Hindlimb muscle (tissue), 1 donor: ENCODE measurements around the gene PHLDB2. TPM values are rescaled to one million over a fixed set of nuclear protein-coding genes. Genes with fewer than 3 reads are reported as not detected.

ENCODE experiments used
- DNase-seq: peaks from one replicate; pipeline ENCODE4 v3.0.0-alpha.2; 2013
- polyA plus RNA-seq: library from polyadenylated mRNA; unstranded; fragments of 120-200 nt; gene quantifications from one replicate; pipeline ENCODE4 v1.2.1, GENCODE V29; 2013; ENCODE audit not compliant: insufficient read length

Gene PHLDB2
- polyA plus RNA-seq, 1 donor = 50.5 TPM

DNA sequence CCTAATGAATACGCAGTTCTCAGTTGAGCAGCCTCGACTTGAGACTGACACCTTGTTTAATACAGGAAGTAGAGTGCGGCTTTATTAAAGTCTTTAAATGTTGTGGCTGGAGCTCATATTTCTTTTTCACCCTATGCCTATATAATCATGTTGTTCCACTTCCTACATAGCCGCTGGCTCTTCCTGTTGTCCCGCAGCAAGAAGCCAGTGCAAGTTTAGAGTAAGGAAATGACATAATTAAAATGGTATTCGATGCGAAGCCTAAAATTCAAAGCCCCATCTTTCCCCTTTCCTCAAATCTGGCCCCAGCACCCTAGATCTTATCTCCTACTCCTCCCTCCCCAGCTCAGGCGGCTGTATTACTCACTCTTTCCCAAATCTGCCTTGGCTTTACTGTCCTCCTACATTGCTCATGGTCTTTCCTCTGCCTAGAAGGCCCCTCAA lies 7.5 kb upstream of the PHLDB2 start:
- DNase-seq = no peak

GRCh38 chr3:111852540-111852939 lies 6.5 kb upstream of the PHLDB2 start:
- DNase-seq = no peak

DNA sequence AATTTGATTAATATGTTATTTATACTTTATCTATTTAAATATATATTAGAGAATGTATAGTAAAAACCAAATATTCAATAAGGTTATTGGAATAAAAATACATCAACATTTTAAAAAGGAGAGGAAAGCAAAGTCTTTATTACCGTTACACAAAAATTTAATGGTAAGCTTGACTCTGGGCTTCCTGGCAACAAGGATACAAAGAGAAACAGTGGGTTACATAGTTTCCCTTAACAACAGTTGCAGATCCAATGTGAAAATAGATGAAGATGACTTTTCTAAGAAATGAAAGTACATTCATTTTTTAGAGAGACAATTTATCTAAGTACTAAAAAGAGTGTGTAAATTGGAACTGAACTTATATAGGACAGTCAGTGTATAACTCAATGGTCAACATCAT lies 6.0 kb upstream of the PHLDB2 start:
- DNase-seq = no peak

- DNase-seq = no peak
Measured at GRCh38 chr3:111854990-111855389, 4.1 kb upstream of the PHLDB2 start.

DNA sequence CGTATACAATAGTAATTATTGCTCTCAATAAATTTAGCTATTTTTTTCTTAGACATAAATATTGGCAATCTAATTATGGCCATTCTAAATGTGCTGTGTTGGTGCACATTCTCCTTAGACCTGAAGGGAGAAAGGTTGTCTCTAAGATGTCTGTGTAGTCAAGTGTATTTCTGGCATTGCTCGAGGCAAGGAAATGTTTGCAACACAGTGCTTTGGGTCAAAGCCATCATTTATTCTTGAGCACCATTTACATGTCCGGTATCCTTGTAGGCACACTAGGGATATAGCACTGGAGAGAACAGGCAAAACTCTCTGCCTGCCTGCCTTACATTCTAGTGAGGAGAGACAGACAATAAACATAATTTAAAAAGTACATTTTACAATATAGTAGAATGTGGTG lies 2.6 kb upstream of the PHLDB2 start:
- DNase-seq = no peak

DNA sequence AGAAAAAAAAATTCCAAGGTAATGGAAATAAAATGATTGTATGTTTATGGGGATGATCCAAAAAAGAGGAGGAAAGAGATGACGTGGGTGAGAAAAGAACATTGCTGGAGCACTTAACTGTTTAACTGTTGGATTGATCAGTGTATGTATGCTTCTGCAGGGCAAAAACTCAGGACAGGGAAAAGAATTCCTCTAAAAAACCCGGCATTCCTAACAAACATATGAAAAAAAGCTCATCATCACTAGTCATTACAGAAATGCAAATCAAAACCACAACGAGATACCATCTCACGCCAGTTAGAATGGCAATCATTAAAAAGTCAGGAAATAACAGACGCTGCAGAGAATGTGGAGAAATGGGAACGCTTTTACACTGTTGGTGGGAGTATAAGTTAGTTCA lies 1.6 kb upstream of the PHLDB2 start:
- DNase-seq = no peak

- DNase-seq = no peak
Measured at GRCh38 chr3:111858642-111859041, 423 bp upstream of the PHLDB2 start.

DNA sequence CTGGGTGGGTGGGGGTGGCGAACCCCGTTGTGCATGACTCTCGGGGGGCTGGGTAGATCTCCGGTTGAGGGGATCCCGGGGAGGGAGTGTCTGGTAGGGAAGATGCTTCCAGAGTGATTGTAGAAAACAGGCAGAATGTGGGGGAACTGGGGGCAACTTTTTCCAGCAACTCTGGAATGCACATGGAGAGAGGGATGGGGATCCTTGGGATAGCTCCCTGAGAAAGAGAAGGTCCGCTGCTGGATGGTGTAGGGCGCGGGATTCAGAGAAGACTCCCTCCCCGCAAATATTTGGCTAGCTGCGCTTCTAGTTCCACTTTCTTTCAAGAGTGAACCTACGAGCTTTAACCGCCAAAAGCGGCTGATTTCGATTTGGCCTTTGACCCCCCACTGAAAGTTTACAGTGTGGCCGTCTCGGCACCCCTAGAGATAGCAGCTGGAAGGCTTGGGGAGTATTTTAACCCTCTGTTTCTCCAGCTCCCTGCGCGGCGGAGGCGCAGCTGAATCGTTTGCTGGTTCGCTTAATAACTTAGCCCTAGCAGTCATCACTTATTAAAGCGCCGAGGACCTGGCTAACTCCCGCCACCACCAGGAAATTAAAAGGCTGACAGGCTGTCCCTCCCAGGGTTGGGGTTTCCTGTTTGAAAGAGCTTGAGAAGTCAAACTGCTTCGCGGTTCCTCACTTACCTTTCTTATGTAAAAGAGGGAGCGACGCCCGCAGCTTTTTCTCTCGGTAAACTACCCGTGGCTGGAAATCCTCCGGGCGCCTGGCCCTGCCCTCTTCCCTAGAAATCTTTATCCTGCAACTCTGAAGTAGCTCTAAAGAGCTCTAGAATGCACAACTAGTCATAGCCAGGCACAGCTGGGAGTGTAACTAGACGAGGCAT lies 1.2 kb downstream of the PHLDB2 start:
- DNase-seq = peak; percentile 84

GRCh38 chr3:111861391-111861790 lies 2.3 kb downstream of the PHLDB2 start:
- DNase-seq = no peak

GRCh38 chr3:111862415-111862814 lies 3.4 kb downstream of the PHLDB2 start:
- DNase-seq = no peak

- DNase-seq = no peak
Measured at GRCh38 chr3:111862974-111863373, 3.9 kb downstream of the PHLDB2 start.

GRCh38 chr3:111863942-111864694 lies 5.1 kb downstream of the PHLDB2 start:
- no peak for DNase-seq

- DNase-seq = peak; percentile 32
Measured at GRCh38 chr3:111864821-111865656, 6.0 kb downstream of the PHLDB2 start.

DNA sequence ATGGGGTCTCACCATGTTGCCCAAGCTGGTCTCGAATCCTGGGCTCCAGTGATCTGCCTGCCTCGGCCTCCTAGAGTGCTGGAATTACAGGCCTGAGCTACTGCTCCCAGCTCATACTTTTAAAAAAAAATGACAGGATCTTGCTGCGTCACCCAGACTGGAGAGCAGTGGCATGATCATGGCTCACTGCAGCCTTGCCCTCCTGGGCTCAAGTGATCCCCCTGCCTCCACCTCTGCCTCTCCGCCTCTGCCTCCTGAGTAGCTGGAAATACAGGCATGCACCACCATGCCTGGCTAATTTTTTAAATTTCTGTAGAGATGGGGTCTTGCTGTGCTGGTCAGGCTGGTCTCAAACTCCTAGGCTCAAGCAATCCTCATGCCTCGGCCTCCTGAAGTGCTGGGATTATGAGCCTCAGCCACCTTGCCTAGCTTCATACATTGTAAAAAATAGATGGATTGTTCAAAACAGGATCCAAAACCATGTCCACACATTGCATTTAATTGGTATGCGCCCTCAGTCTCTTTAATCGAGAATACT lies 8.9 kb downstream of the PHLDB2 start:
- no peak for DNase-seq

- no peak for DNase-seq
Measured at GRCh38 chr3:111870620-111871019, 11.6 kb downstream of the PHLDB2 start.

- DNase-seq = no peak
Measured at GRCh38 chr3:111871809-111872623, 13.0 kb downstream of the PHLDB2 start.

- peak; percentile 39 for DNase-seq
Measured at GRCh38 chr3:111872979-111873378, 13.9 kb downstream of the PHLDB2 start.

DNA sequence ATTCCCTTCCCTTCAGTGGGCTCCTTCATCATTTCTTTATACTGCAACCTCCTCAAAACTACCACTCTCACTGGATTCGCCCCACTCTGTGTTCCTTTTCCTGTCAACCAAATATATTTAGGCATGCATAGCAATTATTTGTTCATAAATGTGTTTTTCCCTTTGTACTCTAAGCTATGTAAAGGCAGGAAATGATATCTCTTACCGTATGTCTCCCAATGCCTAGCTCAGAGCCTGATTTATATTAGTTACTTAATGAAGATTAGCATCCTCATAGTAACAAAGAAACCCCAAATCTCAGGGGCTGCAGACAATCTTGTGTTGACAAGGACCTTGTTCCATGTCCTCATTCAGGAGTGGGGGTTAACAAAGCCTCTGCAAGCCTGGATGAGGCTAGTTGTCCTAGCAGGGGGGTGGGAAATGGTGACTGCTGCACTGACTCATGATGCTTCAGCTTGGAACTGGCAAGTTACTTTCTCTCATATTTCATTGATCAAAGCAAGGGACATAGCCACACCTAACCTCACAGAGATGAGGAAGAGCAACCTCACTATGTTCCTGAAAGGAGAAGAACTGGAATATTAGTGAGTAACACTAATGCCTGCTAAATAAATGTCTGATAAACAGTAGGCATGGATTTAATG lies 15.2 kb downstream of the PHLDB2 start:
- DNase-seq = no peak

DNA sequence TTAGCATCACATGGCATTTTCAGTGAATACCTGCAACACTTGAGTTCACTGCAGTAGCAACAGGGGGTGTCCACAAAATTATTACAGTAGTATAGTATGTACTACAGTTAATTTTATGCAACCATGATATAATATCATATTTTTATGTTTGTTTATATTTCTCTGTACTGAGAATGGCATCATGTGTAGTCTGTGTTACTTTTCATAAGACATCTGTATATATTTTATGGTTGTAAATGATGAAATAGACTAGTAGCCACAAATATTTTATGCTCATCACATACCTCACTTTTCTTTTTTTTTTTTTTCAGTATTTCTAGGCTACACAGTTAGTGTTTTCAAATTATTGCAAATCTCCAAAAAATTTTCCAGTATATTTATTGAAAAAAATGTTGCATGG lies 22.4 kb downstream of the PHLDB2 start:
- no peak for DNase-seq

DNA sequence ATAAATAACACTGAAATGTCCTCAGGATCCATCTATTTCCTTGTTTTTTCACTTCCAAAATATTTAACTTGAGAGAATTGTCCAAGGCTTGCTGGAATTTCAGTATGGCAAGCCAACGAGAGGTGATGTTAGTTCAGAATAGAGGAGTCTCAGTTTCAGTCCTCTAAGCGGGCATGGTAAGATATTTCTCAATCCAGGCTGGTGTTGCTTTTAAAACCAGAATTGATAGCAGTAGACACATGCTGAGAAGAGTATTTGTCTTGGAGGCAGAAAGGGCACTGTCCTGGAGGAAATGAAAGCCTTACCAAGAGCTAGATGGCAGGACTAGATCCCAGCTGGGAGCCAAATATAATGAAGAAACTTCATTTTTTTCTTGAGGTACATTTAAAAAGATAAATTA lies 23.1 kb downstream of the PHLDB2 start:
- DNase-seq = no peak

DNA sequence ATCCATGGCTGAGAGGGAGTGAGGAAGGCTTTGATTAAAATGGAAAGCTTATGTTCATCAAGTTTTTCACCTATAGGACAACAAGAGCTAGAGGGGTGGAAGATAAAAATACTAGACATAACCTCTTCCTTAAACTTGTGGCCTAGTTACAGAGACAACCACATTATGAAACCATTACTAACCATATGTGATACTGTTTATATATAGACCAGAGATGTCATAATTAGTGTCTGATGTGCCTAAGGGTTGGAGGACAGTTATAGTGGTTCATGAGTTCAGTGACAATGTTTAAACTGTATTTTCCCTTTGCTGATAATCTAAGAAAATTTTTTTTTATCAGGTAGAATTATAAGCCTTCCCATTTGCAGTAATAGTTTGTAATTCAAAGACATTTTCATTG lies 23.7 kb downstream of the PHLDB2 start:
- DNase-seq = no peak
